ENCODE measurements around the gene FABP3. TPM values are rescaled to one million over a fixed set of nuclear protein-coding genes. Genes with fewer than 3 reads are reported as not detected.

FABP3 gene
- total and polyA plus RNA-seq, 8 donors: 7.6 to 73.5 (median 43.0) TPM; not detected in 1

DNA sequence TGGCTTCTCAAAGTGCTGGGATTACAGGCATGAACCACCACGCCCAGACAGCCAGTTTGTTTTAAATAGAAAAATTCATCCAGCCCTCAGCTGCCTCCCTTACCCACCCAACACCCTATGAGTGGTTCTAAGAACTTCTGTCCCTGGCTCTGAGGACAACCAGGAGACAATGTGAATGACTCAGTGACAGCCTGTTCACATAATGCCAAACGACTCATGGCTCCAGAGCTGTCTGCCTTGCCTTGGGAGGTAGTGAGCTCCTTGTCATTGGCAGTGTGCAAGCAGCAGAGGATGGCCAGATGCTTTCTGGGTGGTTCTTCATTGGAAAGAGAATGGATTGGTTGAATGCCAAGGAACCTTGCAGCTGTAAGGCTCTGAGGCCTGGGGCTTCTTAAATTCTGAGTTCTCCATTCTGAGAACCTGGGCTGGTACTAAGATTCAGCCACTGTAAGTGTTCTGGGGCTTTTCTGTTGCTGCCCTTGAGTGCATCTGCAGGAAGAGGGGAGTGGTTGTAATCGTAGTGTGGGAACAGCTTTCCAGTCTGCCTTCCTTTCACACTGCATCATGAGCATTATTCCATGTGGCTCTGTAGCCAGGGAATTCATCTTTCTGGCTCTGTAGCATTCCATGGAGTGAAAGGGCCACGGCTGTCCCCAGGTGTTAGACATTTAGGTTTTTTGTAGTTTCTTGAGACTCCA, 45.9 kb upstream of the FABP3 start:
- H3K9me3 ChIP-seq: no peaks in the 10 kb centered on the region
- H3K36me3 ChIP-seq: no peaks in the 10 kb centered on the region
- H3K27ac ChIP-seq: no peak overlapping the region
- DNase-seq: no peak
- TF ChIP-seq EP300 (IDR thresholded peaks at IDR 0.05): no peak
- no peak for TF ChIP-seq POLR2A (IDR thresholded peaks at IDR 0.05)
- TF ChIP-seq, protein P1, sequence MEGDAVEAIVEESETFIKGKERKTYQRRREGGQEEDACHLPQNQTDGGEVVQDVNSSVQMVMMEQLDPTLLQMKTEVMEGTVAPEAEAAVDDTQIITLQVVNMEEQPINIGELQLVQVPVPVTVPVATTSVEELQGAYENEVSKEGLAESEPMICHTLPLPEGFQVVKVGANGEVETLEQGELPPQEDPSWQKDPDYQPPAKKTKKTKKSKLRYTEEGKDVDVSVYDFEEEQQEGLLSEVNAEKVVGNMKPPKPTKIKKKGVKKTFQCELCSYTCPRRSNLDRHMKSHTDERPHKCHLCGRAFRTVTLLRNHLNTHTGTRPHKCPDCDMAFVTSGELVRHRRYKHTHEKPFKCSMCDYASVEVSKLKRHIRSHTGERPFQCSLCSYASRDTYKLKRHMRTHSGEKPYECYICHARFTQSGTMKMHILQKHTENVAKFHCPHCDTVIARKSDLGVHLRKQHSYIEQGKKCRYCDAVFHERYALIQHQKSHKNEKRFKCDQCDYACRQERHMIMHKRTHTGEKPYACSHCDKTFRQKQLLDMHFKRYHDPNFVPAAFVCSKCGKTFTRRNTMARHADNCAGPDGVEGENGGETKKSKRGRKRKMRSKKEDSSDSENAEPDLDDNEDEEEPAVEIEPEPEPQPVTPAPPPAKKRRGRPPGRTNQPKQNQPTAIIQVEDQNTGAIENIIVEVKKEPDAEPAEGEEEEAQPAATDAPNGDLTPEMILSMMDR (IDR thresholded peaks at IDR 0.05): no peak
- TF ChIP-seq POLR2AphosphoS5 (IDR thresholded peaks at IDR 0.05): no peak
- intact Hi-C loops (cut with DNase I; ENCODE audit: low total_unique reads): no loop called here
- peaks cover 0 to 5% (median 0%) of the 10 kb centered on the region in 3 donors for H3K27me3 ChIP-seq
- peaks cover 4 to 58% (median 29%) of the 10 kb centered on the region in 4 donors for H3K4me1 ChIP-seq
- no peak overlapping the region for H3K4me3 ChIP-seq
- WGBS, 5 donors: 65 to 75% (median 69%) methylated on average over 4 of the region's 4 CpGs

DNA sequence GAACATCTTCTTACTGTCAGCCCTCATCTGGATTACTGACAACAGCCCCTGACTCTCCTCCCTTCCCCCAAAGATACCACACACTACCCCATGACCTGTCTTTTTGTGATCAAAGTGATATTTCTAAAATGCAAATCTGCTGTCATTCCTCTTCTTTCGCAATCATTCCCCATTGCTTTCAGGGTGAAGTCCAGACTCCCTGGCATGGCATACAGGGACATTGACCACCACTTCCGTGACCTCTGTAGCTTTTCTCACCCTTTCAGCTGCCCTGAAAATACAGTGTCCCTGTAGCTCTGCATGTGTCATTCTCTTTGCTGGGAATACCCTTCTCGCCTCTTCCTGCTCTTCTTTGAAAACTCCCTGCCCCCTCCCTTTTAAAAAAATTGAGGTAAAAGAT, 44.3 kb upstream of the FABP3 start:
- no peak for DNase-seq
- no peak overlapping the region for H3K4me3 ChIP-seq
- no peaks in the 10 kb centered on the region for H3K36me3 ChIP-seq
- TF ChIP-seq POLR2A (IDR thresholded peaks at IDR 0.05): no peak
- TF ChIP-seq EP300 (IDR thresholded peaks at IDR 0.05): no peak
- TF ChIP-seq, protein P1 (IDR thresholded peaks at IDR 0.05): no peak
- TF ChIP-seq POLR2AphosphoS5 (IDR thresholded peaks at IDR 0.05): no peak
- H3K4me1 ChIP-seq: peaks cover 9 to 57% (median 36%) of the 10 kb centered on the region in 4 donors
- H3K27me3 ChIP-seq: peaks cover 0 to 12% (median 10%) of the 10 kb centered on the region in 3 donors
- intact Hi-C loops (cut with DNase I; ENCODE audit: low total_unique reads): no loop called here
- H3K9me3 ChIP-seq: no peaks in the 10 kb centered on the region
- 85 to 92% (median 89%) methylated on average over 3 of the region's 3 CpGs for WGBS, 5 donors
- no peak overlapping the region for H3K27ac ChIP-seq

DNA sequence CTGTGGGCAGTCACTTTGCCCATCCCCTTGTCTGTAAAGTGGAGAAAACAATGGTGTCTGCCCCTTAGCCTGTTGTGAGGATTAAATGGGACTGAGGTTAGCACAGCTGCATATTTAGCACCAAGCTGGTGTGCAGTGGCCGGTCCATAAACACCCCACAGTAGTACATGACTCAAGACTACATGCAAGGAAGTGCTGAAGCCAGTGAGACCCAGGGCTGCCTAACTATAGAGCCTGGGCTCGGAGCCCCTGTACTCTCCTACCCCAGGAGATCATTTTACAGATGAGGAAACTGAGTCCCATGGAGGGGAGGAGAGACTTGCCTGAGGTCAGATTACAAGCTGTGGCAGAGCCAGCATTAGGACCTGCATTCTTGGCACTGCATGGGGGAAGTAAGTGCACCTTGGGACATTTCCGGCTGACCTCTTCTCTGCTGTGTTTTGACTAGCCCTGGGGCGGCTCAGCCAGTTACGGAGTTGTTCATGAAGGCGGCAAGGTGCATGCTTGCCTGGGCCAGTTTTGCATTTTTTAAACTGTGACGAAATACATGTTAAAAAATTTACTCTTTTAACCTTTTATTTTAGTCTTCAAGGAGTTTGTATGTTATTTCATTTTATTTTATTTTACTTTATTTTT, 43.3 kb upstream of the FABP3 start:
- no peaks in the 10 kb centered on the region for H3K36me3 ChIP-seq
- peak in 1 of 2 donors; percentile 81 for DNase-seq
- no peak overlapping the region for H3K4me3 ChIP-seq
- 45 to 73% (median 61%) methylated on average over 7 of the region's 7 CpGs for WGBS, 5 donors
- intact Hi-C loops (cut with DNase I; ENCODE audit: low total_unique reads): no loop called here
- H3K27me3 ChIP-seq: peaks cover 0 to 21% (median 10%) of the 10 kb centered on the region in 3 donors
- peak overlapping the region in 4 of 5 donors; percentile 40 to 97 (median 87) for H3K27ac ChIP-seq
- peaks cover 9 to 48% (median 36%) of the 10 kb centered on the region in 4 donors for H3K4me1 ChIP-seq
- TF ChIP-seq EP300 (IDR thresholded peaks at IDR 0.05) (no peak), POLR2AphosphoS5 (IDR thresholded peaks at IDR 0.05) (peak in 1 of 3 donors; percentile 76), POLR2A (IDR thresholded peaks at IDR 0.05) (no peak)
- TF ChIP-seq, protein P1 (IDR thresholded peaks at IDR 0.05): no peak
- H3K9me3 ChIP-seq: no peaks in the 10 kb centered on the region

DNA sequence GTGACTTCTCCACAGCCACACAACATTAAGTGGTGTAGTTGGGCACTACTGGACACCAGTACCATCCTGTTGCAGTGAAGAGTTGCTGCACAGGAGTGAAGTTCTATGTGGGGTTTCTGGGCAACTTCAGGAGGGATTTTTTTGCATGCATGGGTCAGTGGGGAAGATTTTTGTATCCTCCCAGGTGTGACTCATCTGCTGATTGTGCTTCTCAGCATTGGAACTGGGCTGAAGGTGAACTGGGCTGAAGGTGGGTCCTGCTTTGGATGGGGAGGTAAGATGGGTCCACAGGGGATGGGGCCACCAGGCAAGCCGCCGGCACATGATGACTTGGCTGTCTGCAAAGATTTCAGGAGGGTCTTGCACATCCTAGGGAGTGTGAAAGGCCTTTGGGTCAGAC, 42.8 kb upstream of the FABP3 start:
- TF ChIP-seq, protein P1 (IDR thresholded peaks at IDR 0.05): no peak
- TF ChIP-seq POLR2AphosphoS5 (IDR thresholded peaks at IDR 0.05) (no peak), POLR2A (IDR thresholded peaks at IDR 0.05) (no peak), EP300 (IDR thresholded peaks at IDR 0.05) (no peak)
- Histone ChIP-seq H3K4me1 (peaks cover 9 to 47% (median 36%) of the 10 kb centered on the region in 4 donors), H3K4me3 (no peak overlapping the region), H3K27me3 (peaks cover 0 to 26% (median 10%) of the 10 kb centered on the region in 3 donors), H3K36me3 (no peaks in the 10 kb centered on the region), H3K27ac (peak overlapping the region in 4 of 5 donors; percentile 40 to 97 (median 87)), H3K9me3 (no peaks in the 10 kb centered on the region)
- no peak for DNase-seq
- intact Hi-C loops (cut with DNase I; ENCODE audit: low total_unique reads): no loop called here
- WGBS, 5 donors: 91 to 100% (median 93%) methylated on average over 2 of the region's 2 CpGs
